NCI-H1105 treated with DMSO at 0.1 percent for 48 hours (cell line): ENCODE data around the gene TBC1D12.
"Not testable (repeated sequence)": the region's sequence is repeated elsewhere in the genome, so short reads cannot be mapped to it uniquely, and the experiment has no call there.

ENCODE experiments used
- DNase-seq: peaks from one replicate; lab custom pipeline; 2025; lab: John Stamatoyannopoulos, UW

TBC1D12 gene

DNA sequence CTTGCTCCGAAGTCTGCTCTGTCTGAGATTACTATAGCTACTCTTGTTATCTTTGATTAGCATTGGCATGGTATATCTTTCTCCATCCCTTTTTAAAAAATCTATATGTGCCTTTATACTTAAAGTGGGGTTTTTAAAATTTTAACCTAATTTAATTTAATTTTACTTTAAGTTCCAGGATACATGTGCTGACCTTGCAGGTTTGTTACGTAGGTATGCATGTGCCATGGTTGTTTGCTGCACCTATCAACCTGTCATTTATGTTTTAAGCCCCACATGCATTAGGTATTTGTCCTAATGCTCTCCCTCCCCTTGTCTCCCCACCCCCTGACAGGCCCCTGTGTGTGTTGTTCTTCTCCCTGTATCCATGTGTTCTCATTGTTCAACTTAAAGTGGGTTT is 54.6 kb downstream of the TBC1D12 start:
- no peak for DNase-seq

GRCh38 chr10:94459385-94459784 is 57.0 kb downstream of the TBC1D12 start:
- no peak for DNase-seq

DNA sequence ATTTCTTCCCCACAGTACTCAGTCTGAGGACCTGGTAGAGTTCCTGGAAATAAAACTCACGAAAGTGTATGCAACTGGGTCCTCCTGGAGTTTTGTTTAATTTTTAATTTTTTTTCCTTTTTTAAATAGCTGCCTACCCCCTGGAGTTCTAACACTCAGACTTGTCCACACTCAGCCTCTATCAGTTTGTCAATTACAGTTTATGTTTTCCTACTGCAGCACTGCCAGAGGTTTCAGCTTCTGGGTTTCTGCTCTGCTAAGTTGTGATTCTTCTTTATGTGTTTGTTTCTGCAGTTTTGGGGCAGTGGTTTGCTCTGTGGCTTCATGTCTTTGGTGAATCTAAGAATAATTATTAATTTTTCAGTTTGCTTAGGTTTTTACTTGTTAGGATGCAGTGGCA is 59.2 kb downstream of the TBC1D12 start:
- no peak for DNase-seq

- DNase-seq, result no peak
Observed at GRCh38 chr10:94462130-94462529, 59.8 kb downstream of the TBC1D12 start.

GRCh38 chr10:94465684-94466083 is 63.3 kb downstream of the TBC1D12 start:
- no peak for DNase-seq

- DNase-seq, result no peak
Observed at GRCh38 chr10:94481410-94481809, 79.1 kb downstream of the TBC1D12 start.

- no peak for DNase-seq
Observed at GRCh38 chr10:94483970-94484369, 81.6 kb downstream of the TBC1D12 start.

DNA sequence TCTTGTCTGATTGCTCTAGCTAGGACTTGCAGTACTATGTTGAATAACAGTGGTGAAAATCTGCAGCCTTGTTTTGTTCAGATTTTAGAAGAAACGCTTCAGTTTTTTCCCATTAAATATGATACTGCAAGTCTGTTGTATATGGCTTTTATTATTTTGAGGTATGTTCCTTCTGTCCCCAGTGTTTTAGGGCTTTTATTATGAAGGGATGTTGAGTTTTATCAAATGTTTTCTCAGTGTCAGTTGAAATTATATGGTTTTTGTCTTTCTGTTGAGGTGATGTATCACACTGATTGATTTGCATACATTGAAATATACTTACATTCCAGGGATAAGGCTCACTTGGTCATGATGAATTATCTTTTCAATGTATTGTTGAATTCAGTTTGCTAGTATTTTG is 82.8 kb downstream of the TBC1D12 start:
- no peak for DNase-seq

DNA sequence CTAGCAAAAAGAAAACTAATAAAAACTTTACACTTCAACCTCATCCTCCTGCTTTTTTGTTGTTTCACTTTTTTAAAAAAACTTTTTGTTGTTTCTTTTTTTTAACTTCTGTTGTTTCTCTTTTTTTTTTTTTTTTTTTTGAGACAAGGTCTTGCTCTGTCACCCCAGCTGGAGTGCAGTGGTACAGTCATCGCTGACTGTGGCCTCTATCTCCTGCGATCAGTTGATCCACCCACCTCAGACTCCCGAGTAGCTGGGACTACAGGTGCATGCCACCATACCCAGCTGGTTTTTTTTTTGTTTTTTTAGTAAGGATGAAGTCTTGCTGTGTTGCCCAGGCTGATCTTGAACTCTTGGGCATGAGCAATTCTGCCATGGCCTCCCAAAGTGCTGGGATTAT is 85.2 kb downstream of the TBC1D12 start:
- DNase-seq, result no peak

DNA sequence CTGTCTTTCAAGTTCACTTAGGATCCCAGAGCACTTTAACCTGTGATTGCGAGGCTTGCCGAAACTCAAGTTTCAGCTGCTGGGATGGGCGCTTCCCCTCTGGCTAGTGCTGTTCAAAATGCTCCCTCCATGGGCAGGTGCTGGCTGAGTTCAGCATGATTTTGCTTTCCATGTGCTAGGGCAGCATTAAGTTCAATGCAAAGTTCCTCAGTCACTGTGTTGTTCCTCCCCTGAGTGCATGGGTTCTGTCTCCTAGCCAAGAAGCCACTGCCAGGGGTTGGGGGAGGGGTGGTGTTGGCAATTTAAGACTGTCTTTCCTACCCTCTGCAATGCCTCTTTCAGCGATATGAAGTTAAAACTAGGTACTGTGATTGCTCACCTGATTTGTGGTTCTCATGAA is 86.8 kb downstream of the TBC1D12 start:
- no peak for DNase-seq

- DNase-seq, result no peak
Observed at GRCh38 chr10:94489976-94490788, 87.8 kb downstream of the TBC1D12 start.

GRCh38 chr10:94490789-94491039 is 88.4 kb downstream of the TBC1D12 start:
- no peak for DNase-seq

GRCh38 chr10:94493463-94493862 is 91.1 kb downstream of the TBC1D12 start:
- DNase-seq, result no peak

DNA sequence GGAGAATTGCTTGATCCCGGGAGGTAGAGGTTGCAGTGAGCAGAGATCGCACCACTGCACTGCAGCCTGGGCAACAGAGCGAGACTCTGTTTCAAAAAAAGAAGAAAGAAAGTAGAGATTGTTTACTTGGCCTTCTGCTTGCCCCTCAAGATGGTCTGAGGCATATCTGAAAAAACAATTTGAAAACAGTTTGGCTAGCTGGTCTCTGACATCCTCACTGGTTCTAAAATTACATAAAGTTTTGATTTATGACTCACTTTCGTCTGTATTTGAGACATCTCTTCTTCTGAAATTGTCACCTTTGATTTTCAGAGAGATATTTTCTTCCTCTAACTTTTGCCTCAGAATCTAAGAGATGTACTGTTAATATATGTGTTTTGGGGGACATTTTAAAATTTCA is 93.7 kb downstream of the TBC1D12 start:
- no peak for DNase-seq

- DNase-seq, result no peak
Observed at GRCh38 chr10:94496646-94497045, 94.3 kb downstream of the TBC1D12 start.

DNA sequence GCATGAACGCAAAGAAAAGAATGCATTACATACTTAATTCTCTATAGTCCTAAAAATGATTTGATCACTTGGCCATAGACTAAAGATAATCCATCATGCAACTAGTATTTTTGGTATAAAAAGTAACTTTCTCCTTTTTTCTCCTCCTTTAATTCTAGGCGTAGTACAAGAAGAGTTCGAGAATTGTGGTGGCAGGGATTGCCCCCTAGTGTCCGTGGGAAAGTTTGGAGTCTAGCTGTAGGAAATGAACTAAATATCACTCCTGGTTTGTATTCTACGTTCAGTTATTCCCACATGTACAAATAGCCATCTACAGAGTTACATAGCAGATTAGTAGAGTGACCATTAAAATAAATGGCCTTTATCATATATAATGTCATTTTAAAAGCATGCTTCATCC is 97.7 kb downstream of the TBC1D12 start:
- no peak for DNase-seq

DNA sequence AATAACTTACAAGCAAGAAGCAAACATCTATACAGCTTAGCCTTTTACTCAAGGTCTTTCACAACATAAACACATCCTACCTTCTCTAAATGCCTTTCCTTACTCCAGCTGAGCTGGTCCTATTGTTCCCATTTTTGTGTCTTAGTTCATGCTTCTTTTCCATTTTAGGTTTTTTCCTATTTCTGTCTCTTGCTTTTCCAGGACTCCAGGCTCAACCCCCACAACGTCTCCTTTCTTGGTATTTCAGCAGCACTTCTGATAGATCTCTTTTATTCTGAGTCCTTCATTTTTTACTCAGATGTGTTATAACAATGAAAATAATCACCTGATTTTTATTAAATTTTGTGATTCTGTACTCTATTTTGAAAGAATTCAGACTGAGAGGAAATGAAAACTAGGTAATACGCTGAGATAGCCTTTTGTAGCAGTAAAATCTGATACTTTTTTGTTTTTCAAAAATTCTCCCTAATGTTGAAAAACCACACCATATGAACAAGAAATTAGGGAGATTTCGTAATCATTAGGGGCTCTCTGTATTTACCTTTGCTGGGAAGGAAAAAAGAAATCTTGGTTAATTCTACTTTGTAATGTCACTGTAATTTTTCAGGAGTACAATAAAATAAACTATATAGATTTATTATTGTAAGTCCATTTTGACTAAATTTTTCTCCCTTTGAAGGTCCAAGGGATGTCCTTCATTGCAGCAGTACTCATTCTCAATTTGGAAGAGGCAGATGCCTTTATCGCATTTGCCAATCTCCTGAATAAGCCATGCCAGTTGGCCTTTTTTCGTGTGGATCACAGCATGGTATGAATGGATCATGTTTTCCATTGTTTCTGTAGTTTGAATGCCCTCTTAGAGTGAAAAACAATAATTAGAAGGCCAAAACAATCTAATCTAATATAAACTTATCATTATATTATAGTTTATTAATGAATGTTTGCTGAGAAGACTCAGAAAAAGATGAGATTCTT is 119.2 kb downstream of the TBC1D12 start:
- DNase-seq, result no peak

GRCh38 chr10:94524146-94524545 is 121.8 kb downstream of the TBC1D12 start:
- DNase-seq, result no peak

DNA sequence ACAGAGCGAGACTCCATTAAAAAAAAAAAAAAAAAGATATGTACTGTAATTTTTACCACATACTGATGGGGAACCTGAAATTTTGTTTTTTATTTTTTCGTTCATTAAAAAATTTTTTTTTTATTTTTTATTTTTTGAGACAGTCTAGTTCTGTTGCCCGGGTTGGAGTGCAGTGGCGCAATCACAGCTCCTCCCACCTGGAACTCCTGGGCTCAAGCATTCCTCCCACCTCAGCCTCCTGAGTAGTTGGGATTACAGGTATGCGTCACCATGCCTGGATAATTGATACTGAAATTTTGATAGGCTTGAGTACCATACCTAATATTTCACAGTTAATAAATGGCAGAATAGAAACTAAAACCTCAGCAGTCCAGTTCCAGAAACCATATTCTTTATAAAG is 122.4 kb downstream of the TBC1D12 start:
- DNase-seq, result no peak

GRCh38 chr10:94531550-94531949 is 129.2 kb downstream of the TBC1D12 start:
- not testable (repeated sequence) for DNase-seq

- no peak for DNase-seq
Observed at GRCh38 chr10:94533027-94533426, 130.7 kb downstream of the TBC1D12 start.

- DNase-seq, result not testable (repeated sequence)
Observed at GRCh38 chr10:94542282-94542681, 139.9 kb downstream of the TBC1D12 start.

- peak; percentile 76 for DNase-seq
Observed at GRCh38 chr10:94545391-94546048, 143.2 kb downstream of the TBC1D12 start, which contains the start of gene HELLS. HELLS (plus strand) TSS chr10:94545788; CDS start chr10:94545922, 134 bp downstream.
